ENCODE data around the gene RHBDL1. TPM values are rescaled to one million over a fixed set of nuclear protein-coding genes. Genes with fewer than 3 reads are reported as not detected.

Gene RHBDL1
- total RNA-seq (2022; extraction: Qiagen RNA extraction; ENCODE audit: low read depth) = 0.34 to 1.8 TPM (median 1.4 TPM) in 5 replicates

GRCh38 chr16:674968-675883 is at the start of gene RHBDL1:
TSS of gene RHBDL1 (plus strand) at chr16:675671. CDS start at chr16:675791, 120 bp downstream.

GRCh38 chr16:630815-631405 is 44.6 kb upstream of the RHBDL1 start, which contains the start of gene WFIKKN1:
TSS of gene WFIKKN1 (plus strand) at chr16:630985. CDS start at chr16:631254, 269 bp downstream.

GRCh38 chr16:636206-637080 is 39.0 kb upstream of the RHBDL1 start, which contains the start of gene METTL26:
TSS of gene METTL26 (minus strand) at chr16:636305. CDS start at chr16:636290, 15 bp downstream.

GRCh38 chr16:641326-642188 is 33.9 kb upstream of the RHBDL1 start, which contains the start of gene MCRIP2:
TSS of gene MCRIP2 (plus strand) at chr16:641828. CDS start at chr16:641992, 164 bp downstream.

GRCh38 chr16:648781-649589 is 26.5 kb upstream of the RHBDL1 start, which contains the start of gene WDR90:
TSS of gene WDR90 (plus strand) at chr16:649365. CDS start at chr16:649417, 52 bp downstream.

GRCh38 chr16:667780-668518 is 7.5 kb upstream of the RHBDL1 start, which contains the start of gene RHOT2:
TSS of gene RHOT2 (plus strand) at chr16:668132. CDS start at chr16:668200, 68 bp downstream.

GRCh38 chr16:679814-680624 is 4.5 kb downstream of the RHBDL1 start, which contains the start of gene STUB1:
TSS of gene STUB1 (plus strand) at chr16:680410. CDS start at chr16:680526, 116 bp downstream.

GRCh38 chr16:684071-684794 is 8.8 kb downstream of the RHBDL1 start, which contains the start of gene JMJD8:
TSS of gene JMJD8 (minus strand) at chr16:684334. CDS start at chr16:684319, 15 bp downstream.

GRCh38 chr16:705431-706188 is 30.1 kb downstream of the RHBDL1 start, which contains the start of gene FBXL16:
TSS of gene FBXL16 (minus strand) at chr16:705801. CDS start at chr16:697405, 8,396 bp downstream.

GRCh38 chr16:714558-715476 is 39.3 kb downstream of the RHBDL1 start, which contains the start of gene METRN:
TSS of gene METRN (plus strand) at chr16:715118. CDS start at chr16:715290, 172 bp downstream.

GRCh38 chr16:720990-721764 is 45.7 kb downstream of the RHBDL1 start, which contains the start of gene ANTKMT:
TSS of gene ANTKMT (plus strand) at chr16:721146. CDS start at chr16:721275, 129 bp downstream.

GRCh38 chr16:726438-727290 is 51.2 kb downstream of the RHBDL1 start, which contains the start of the genes CCDC78 and HAGHL:
TSS of gene CCDC78 (minus strand) at chr16:726443. CDS start at chr16:726367, 76 bp downstream.
TSS of gene HAGHL (plus strand) at chr16:727106. CDS start at chr16:727510, 404 bp downstream.

Data from A549 treated with ZK216348 at 1 μM for 4 hours (cell line).